Right lung (tissue), 5 donors: ENCODE results near the gene LIPC. TPM values are rescaled to one million over a fixed set of nuclear protein-coding genes. Genes with fewer than 3 reads are reported as not detected.

Experiments used
- DNase-seq, 2 donors: peaks; one replicate each; pipeline ENCODE4 v3.0.0-alpha.2; 2013
- polyA plus RNA-seq, 5 donors: library from polyadenylated mRNA; unstranded; fragments of 120-200 nt; gene quantifications; one replicate each; pipeline versions ENCODE4 v1.2.1 to v1.2.3, GENCODE V29; 2013; ENCODE audit warnings: inconsistent platforms in 1 of 5, low replicate concordance in 1 of 5; ENCODE audit not compliant: insufficient read length in 5 of 5, insufficient read depth in 1 of 5

The LIPC gene
- polyA plus RNA-seq, 5 donors: 0.24 to 2.1 (median 0.32) TPM

DNA sequence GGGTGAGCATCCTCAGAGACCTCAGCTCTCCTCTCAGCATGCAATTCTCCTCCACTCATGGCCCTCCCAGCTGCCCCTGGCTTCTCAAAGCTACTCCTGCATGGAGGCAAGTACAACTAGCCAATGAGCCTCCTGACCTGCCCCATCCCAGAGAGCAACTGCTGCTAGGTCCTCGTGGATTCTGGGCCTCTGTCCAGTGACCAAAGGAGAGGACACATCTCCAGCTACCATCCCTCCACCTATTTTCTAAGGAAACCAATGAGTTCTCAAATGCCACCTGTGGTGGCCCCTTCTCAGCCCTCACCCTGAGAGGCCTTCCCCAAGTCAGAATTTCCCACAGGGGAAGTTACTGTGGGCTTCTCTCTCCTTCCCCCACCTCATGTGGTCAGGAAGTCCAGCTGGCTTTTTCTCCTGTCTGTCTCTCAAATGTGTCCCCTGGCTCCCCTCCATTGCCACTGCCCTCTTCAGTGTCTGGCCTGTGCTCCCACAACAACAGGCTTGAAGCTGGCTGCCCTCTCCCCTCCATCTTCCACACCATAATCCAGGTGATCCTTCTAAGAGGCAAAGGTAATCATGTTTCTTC is 43.0 kb downstream of the LIPC start:
- no peak for DNase-seq

DNA sequence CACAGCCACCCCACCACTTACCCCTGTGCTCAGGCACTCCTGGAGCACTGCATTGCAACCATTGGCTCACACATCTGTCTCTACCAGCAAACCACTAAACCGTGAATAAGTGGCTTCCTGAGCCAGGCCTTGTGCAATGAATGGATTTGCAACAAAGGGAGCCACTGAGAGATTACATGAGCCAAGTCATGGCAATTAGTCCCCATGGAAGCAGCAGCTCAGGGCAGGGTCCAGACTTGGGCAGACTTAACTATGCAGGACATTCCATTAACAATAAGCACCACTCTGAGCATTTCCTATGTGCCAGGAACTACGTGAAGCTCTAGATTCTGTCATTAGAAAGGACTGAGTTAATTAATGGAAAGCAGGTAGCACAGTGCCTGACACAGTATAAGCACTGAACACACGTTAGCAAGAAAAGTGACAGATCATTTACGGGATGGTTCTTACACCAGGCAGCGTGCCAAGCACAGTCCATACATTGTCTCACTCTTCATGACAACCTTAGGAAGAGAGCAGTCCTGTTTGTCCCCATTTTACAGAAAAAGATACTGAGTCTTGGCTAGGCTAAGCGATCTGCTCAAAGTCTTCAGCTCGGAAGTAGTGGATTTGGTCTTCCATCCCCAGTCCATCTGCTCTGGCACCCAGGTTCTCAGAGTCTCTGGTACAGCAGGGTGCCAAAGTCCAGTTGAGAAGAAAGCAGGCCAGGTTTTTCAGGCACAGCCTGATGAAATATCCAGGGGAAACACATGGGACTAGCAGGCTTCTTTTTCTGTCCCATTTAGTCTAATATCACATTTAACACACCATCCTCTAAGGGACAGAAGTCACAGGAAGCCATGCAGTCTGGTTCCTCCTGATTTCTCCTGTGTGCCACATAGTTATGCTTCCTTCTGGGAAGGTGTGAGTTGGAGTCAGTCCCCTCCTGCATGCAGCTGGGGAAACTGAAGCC is 44.1 kb downstream of the LIPC start:
- DNase-seq: no peak

DNA sequence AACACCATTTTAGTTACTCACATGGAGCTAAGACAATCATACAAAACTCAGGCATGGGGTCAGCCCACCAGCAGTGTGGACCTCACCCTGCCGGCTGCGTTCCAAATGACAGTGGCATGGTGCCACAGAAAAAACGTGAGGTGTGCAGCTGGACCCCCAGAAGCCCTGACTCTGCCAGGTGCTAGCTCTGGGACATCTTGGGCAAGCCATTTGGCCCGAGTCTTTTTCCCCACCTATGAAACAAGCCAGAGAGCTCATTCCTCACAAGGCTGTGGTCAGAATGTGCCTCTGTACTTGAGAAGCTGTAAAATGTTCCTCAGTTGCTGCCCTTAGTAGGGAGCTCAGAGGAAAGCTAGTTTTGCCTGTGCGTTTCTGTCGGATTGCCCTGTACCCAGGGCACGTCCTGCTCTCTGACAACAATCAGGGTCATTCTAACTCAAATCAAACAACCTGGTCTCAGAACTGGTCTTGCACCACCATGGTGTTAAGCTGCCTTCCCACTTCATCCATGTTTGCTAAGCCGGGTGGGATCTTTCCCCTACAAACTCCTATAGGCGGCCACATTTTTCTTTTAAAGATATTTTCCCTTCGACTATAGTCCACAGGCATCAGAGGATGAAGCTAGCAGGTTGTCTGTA is 44.9 kb downstream of the LIPC start:
- no peak for DNase-seq

DNA sequence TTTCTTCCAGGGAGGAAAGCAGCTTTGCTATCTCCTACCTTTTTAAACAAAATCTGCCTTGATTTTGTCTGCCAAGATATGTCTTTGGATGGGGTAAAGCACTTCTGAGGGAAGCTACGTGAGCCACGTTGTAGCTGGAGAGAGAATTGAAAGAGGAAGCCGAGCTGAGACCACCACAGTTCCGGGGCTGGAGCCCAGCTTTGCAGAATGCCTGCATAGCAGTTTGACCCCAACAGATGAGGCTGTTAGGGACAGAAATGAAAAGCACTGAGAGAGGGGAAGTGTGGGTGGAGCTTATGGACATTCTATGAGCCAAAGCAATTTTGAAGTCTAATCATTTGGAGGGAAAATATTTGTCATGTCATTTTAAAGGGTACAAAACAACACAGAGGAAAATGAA is 45.4 kb downstream of the LIPC start:
- no peak for DNase-seq

DNA sequence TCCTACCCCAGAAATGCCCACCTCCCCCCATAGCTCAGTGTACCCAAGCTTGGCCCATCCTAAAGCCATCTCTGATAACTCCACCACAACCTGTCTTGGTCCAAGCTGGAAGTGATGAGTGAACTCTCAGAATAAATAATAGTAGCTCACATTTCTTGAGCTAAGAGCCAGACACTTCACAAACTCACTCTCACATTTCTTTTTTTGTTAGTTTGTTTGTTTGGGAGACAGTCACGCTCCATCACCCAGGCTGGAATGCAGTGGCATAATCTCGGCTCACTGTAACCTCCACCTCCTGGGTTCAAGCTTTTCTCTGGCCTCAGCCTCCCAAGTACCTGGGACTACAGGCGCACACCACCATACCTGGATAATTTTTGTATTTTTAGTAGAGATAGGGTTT is 46.2 kb downstream of the LIPC start:
- DNase-seq: no peak

DNA sequence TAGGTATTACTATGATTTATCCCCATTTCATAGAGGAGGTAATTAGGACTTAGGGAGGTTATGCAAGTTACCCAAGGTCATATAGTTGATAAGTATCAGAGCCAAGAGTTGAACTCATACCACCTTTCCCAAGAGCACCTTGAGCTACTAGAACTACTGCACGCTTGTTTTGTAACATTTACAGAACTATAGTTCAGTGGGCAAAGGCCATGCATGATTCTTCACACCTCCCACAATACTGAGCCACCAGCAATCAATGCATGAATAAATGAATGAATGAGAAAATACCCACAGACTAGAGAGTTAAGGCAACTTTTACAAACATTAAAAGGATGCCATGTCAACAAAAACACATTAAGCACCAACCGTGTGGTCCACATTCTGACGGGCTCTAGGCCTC is 46.8 kb downstream of the LIPC start:
- DNase-seq: no peak

DNA sequence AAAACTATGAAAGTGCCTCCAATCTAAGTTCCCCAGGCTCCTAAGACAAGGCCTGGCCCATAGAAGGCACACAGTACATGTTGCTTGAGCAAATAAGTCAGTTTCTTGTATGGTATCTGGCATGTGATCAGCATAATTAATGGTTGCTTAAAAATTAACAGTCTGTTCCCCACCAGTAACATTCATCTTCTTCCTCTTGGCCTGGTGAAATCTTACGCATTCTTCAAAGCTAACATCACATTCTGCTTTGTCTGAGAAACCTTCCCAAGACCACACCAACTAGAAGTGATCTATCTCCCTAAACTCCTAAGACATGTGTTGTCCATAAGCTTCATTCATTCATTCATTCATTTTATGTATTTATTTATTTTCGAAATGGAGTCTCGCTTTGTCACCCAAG is 48.1 kb downstream of the LIPC start:
- DNase-seq: no peak

DNA sequence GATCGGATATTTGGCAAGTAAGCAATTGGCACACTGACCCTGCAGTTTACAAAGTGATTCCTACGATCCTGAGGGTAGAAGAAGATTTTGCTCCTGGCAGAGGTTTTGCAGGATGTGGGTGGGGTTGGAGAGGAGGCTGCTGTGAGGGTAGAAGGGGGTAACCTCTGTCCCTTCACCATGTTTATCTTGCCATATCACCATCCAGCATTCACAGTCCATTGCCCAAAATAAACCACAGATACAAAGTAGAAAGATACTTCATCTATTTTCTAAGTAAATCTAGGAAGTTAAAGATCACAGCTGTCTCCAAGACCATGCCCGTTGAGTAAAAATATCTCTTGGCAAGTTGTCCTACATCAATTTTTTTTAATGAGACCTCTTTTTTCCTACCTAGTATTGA is 51.6 kb downstream of the LIPC start:
- no peak for DNase-seq

DNA sequence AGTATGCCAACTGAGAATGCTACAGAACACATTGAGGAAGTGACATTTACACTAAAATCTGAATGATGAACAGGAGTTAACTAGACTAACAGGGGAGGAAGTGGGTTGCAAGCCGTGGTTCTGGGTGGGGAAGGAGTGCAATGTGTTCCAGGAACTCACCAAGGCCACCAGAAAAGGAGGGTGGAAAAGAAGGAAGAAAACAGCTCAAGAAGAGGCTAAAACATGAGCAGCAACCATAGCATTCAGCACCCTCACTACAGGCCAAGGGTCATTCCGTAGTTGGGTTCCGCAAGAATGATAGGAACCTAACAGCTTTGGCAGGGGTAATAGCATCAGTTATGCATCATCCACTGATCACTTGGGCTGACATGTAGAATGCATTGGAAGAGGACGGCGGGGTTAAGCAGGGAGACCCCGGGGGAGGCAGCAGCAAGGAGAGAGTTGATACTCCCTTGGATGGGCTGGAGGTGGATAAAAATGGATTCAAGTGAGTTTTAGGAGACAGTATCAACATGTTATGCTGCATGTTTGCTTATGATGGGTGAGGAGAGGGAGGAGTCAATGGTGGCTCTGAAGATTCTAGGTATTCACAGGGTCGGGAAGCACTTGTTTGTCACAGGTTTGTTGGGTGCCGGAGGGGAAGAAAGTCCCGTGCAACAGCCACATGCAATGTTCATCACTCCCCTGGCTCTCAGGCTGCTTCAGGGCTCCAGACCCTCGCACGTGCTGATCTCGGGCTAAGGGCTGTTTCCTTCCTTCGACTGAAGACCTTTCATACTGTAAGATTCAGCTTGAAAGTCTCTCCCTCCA is 53.2 kb downstream of the LIPC start:
- no peak for DNase-seq

DNA sequence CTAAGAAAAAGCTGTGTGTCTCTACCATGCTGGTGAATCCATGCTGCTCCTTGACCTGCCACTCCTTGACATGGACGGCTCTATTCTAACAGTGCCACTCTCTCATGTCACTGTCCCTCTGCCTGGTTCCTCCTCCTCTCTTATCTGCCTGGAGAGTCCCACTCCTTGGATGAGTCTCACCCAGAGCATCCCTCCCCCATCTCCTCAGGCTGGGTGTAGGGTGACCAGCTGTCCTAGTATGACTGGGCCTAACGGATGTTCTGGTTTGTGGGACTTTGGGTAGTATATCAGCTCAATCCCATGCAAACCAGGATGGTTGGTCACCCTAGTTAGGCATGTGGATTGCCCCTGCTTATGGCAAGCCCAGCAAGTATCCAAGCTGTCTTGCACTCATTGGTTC is 54.3 kb downstream of the LIPC start:
- no peak for DNase-seq

DNA sequence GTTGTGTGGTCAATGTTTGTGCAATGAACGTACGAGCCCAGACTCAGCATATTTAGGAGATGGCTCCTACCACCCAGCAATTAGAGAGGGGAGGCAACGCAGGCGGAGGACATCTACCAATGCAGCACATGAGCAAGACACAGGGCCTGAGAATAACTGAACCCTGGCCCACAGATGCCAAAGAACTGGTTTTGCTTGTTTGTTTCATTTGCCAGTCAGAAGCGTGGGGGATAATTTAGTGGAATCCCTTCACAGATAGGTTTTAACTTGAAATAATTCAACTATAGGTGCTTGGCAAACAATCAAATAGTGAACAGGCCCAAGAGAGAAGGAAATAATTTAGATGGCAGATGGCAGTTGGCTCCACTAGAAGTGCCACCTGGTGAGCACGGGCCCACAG is 54.8 kb downstream of the LIPC start:
- DNase-seq: no peak

DNA sequence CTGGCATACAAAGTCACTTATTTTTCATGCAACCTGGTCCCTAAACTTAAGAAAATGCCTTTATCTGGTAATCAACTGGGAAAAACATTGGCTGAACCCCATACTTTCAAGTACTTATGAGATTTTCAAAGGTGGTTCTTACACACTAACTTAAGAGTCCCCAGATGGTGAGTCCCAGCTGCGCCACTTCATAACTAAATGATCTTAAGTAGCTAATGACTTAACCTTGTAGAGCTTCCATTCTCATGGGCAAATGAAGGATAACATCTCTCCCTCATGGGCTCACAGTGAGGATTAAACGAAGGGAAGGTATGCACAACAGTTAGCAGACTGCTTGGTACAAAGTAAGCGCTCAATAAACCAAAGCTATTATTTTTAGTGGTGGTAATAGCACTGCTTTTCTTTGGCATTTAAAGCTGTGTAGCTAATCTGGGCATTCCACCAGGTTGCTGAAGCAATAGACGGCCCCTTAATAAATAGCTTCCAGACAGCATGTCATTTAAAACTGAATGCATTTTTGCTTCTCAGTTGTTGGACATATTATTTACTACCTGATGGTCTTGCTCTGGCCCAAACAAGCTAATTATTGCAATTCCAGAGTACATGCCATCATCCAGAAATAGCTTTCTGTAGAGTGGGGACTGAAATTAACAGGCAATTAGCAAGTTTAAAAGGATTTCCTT is 55.4 kb downstream of the LIPC start:
- no peak for DNase-seq

DNA sequence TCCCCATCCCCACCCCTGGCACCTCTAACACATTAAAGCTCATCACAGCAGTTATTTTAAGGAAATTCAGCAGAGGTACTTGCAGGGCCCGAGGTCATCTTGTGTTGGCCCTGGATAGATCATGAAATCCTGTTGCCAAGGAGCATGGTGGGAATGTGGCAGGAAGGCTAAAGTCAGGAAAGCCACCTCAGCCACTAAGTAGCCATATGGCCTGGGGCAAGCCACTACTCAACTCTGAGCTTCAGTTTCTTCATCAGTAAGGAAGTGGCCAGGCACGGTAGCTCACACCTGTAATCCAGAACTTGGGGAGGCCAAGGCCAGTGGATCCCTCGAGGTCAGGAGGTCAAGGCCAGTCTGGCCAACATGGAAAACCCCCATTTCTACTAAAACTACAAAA is 55.9 kb downstream of the LIPC start:
- no peak for DNase-seq

DNA sequence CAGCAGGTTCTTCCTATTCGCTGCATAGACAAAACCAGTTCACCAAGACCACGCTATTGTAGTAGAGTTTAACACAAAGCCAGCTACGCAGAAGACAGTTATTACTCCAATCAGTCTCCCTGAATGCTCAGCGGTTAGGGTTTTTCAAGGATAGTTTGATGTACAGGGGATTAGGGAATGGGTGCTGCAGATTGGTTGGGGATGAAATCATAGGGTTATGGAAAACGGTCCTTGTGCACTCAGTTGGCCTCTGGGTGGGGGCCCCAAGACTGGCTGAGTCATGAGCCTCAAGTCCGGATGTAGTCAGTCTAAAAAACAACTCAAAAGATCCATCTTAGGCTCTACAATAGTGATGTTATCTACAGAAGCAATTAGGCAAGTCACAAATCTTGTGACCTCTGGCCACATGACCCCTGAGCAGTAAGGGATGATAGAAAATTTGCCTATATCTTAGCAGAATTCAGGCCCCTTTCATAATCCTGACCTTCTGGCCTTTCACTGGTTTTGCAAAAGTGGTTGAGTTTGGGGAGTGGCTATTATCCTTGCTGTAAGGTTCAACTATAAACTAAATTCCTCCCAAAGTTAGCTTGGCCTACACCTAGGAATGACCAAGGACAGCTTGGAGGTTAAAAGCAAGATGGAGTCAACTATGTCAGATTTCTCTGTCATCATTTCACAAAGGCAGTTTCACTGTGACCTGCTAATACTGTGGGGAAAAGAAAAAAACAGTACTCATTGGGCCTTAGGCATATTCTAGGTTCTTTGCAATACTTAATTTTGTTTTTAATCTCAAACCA is 57.7 kb downstream of the LIPC start:
- no peak for DNase-seq

DNA sequence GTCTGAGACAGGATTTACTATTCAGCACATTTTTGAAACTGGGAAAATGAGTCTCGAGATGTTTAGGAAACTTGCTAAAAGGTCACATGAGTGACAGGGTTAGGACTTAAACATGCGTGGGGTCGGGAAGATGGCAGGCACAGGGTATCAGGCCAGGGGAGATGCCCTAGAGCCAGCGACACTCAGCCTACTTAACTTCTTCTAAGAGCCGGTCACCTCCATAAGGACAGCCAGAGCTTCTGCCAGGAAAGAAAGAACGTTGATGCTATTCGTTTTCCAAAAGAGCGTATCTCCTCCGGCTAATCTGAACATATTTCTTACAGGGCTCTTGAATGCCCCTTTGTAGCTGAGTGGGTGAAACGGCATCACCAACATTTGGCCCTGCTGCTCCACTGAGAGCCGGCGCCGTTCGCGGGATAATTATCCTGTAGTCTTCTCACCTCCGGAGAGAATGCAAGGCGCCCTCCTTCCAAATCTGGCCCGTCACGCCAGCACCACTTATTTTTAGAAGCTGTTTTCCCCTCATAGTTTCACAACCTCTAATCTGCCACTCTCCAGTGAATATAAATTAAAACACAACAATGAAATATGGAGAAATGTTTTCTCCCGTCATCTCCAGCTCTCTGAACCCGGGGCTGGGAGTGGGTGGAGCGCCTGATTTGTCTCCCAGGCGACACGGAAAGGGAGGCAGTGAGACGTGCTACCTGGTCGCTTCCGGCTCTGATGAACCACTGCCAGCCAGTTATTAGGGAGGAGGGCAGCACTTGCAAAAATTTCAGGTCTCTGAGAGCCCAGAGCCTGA is 58.5 kb downstream of the LIPC start:
- no peak for DNase-seq

DNA sequence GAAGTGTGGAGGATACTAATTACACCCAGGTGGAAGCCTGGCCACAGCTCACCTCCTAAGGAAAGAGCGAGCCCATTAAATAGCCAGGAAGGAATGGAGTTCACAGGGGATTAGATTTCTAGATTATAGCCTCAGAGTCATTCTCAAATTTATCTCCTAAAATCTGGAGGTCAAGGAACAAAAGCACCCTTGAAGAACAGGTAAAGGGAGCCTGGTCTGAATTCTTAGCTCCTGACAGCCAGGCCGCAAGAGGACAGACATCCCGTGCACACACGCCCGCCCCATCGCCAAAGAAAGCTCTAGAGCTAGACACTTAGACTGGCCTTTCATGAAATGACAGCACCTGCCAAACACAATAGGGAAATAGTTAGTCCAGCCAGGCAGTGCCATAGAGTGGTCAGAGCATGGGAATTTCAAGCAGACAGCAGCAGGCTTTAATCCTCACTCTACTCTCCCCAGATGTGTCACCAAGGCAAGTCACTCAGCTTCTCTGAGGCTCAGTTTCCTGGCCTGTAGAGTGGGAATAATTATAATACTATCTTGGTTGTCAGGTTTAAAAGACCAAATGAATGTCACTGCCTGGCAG is 59.2 kb downstream of the LIPC start:
- no peak for DNase-seq

DNA sequence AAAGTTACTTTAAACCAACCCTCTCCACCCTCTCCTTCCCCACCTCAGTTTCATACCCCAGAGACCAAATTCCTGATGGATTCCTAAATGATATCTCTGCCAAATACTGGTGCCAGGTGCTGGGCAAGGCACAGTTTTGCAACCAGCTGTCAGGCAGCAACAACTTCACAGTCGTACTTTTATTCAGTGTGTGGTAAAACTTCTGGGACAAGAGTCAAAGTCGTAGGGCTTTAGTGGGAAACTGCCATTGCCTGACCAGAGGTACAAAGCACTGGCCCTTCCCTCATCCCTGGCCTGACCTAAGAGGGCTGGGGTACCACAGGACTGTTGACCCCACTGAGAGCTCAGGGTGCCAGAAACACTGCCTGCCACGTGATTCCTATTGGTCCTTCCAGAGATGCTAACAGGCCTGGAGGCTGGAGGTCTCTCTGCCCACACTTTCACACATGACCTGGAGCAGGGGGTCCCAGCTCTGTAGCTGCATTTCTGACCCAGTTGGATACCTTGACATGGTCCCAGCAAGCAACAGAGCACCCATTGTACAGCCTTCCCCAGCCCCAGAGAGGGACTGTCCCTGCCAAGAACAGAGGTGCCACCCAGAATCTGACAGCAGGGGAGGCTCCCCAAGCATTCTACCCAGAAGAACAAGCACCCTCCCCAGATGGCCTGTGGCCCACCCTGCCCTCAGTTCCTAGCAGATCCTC is 59.9 kb downstream of the LIPC start:
- no peak for DNase-seq

DNA sequence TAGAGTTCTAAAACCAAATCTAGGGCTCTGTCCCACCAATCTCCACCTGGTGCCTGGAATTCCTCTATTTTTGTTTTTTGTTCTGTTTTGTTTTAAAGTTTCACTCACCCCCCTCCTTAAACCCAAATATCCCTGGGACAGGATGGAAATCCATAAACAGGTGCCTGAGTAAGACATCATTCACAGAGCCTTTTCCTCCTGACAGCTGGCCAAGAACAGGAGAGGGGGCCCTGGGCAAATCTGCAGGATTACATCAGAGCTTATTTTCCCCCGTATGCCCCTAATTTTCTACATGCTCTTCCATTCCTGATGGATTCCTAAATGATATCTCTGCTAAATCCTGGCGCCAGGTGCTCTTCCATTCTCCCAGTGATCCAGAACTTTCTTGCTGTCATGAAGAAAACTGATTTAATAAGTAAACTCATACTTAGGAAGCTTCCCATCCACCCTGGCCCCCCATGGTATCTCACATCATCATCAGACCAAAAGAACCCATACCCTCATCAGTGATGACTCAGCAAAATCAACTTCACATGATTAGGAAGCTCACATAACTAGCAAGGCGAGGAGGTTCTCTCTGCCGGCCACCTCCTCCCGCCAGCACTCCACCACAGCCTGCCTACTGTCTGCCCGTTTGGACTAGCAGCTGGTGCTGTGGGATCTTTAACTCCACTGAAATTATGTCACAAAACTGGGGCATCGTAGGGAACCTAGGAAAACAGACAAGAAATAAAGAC is 61.0 kb downstream of the LIPC start:
- no peak for DNase-seq
